Measurements from ENCODE around the gene DDX10.

The DDX10 gene

GRCh38 chr11:108628812-108629211, 36.1 kb upstream of the DDX10 start:
- no peak overlapping the region for H4K91ac ChIP-seq (ENCODE audit: low read depth, low read length)
- H3K18ac ChIP-seq (ENCODE audit: low read length), result no peak overlapping the region
- H2AK5ac ChIP-seq (ENCODE audit: low read length), result no peak overlapping the region
- H2AFZ ChIP-seq (ENCODE audit: insufficient read depth, low read length, poor library complexity), result no peak overlapping the region
- H3K9ac ChIP-seq (ENCODE audit: low read length), result no peak overlapping the region
- peaks cover 4% of the 10 kb centered on the region for H3K79me1 ChIP-seq (ENCODE audit: low read length)
- no peak overlapping the region for H3K4me3 ChIP-seq (ENCODE audit: low read depth, low read length)
- no peak overlapping the region for H3K4ac ChIP-seq (ENCODE audit: low read depth, low read length)
- H3K14ac ChIP-seq (ENCODE audit: low read length), result no peak overlapping the region
- H3K4me2 ChIP-seq (ENCODE audit: low read length), result no peak overlapping the region
- WGBS (ENCODE audit: extremely low coverage, insufficient coverage, insufficient read length), result no CpG with 5 or more reads among the region's 2 CpGs
- peaks cover 16% of the 10 kb centered on the region for H3K9me3 ChIP-seq (ENCODE audit: insufficient read depth, low read depth, low read length)
- H3K79me2 ChIP-seq (ENCODE audit: control insufficient read depth, insufficient read depth, low read length, poor library complexity), result peaks cover 2% of the 10 kb centered on the region
- H4K8ac ChIP-seq (ENCODE audit: low read depth, low read length), result no peak overlapping the region
- no peak overlapping the region for H4K12ac ChIP-seq (ENCODE audit: low read depth, low read length)
- no peak overlapping the region for H2BK12ac ChIP-seq (ENCODE audit: low read length)
- no peak for DNase-seq
- no peak overlapping the region for H3K23ac ChIP-seq (ENCODE audit: low read length)
- peaks cover 0 to 3% of the 10 kb centered on the region in 2 experiments for H3K36me3 ChIP-seq (ENCODE audit: control insufficient read depth in 1 of 2, insufficient read depth in 2 of 2, low read length in 2 of 2)
- H3K27ac ChIP-seq (ENCODE audit: low read depth, low read length), result no peak overlapping the region
- no peak overlapping the region for H2BK120ac ChIP-seq (ENCODE audit: insufficient read depth, low read length, poor library complexity)
- H3K27me3 ChIP-seq (ENCODE audit: insufficient read depth, low read length), result no peaks in the 10 kb centered on the region
- H3K4me1 ChIP-seq (ENCODE audit: control insufficient read depth in 1 of 2, insufficient read depth in 2 of 2, low read length in 2 of 2), result peaks cover 0 to 3% of the 10 kb centered on the region in 2 experiments
- no peak overlapping the region for H2BK5ac ChIP-seq (ENCODE audit: low read depth, low read length, poor library complexity)

- Histone ChIP-seq H3K79me1 (ENCODE audit: low read length) (peaks cover 6% of the 10 kb centered on the region), H3K36me3 (ENCODE audit: control insufficient read depth in 1 of 2, insufficient read depth in 2 of 2, low read length in 2 of 2) (peaks cover 0 to 3% of the 10 kb centered on the region in 2 experiments)
Observed at GRCh38 chr11:108629274-108629673, 35.6 kb upstream of the DDX10 start.

GRCh38 chr11:108632041-108632704, 32.7 kb upstream of the DDX10 start:
- no peak overlapping the region for H3K4me2 ChIP-seq (ENCODE audit: low read length)
- H2AFZ ChIP-seq (ENCODE audit: insufficient read depth, low read length, poor library complexity), result no peak overlapping the region
- peak; percentile 25 to 79 for DNase-seq
- no peak overlapping the region for H3K23ac ChIP-seq (ENCODE audit: low read length)
- no peak overlapping the region for H4K12ac ChIP-seq (ENCODE audit: low read depth, low read length)
- peaks cover 2% of the 10 kb centered on the region for H3K79me2 ChIP-seq (ENCODE audit: control insufficient read depth, insufficient read depth, low read length, poor library complexity)
- H3K36me3 ChIP-seq (ENCODE audit: control insufficient read depth in 1 of 2, insufficient read depth in 2 of 2, low read length in 2 of 2), result peaks cover 0 to 3% of the 10 kb centered on the region in 2 experiments
- H3K4ac ChIP-seq (ENCODE audit: low read depth, low read length), result no peak overlapping the region
- no peak overlapping the region for H2AK5ac ChIP-seq (ENCODE audit: low read length)
- H2BK120ac ChIP-seq (ENCODE audit: insufficient read depth, low read length, poor library complexity), result peak overlapping the region; percentile 17
- no peak overlapping the region for H4K91ac ChIP-seq (ENCODE audit: low read depth, low read length)
- peak overlapping the region; percentile 33 for H3K27ac ChIP-seq (ENCODE audit: low read depth, low read length)
- no peak overlapping the region for H2BK5ac ChIP-seq (ENCODE audit: low read depth, low read length, poor library complexity)
- no peaks in the 10 kb centered on the region for H3K27me3 ChIP-seq (ENCODE audit: insufficient read depth, low read length)
- H3K9me3 ChIP-seq (ENCODE audit: insufficient read depth, low read depth, low read length), result peaks cover 16% of the 10 kb centered on the region
- H4K8ac ChIP-seq (ENCODE audit: low read depth, low read length), result no peak overlapping the region
- no peak overlapping the region for H3K9ac ChIP-seq (ENCODE audit: low read length)
- H3K14ac ChIP-seq (ENCODE audit: low read length), result no peak overlapping the region
- H2BK12ac ChIP-seq (ENCODE audit: low read length), result no peak overlapping the region
- H3K4me3 ChIP-seq (ENCODE audit: low read depth, low read length), result no peak overlapping the region
- H3K18ac ChIP-seq (ENCODE audit: low read length), result no peak overlapping the region
- peaks cover 12% of the 10 kb centered on the region for H3K79me1 ChIP-seq (ENCODE audit: low read length)
- H3K4me1 ChIP-seq (ENCODE audit: control insufficient read depth in 1 of 2, insufficient read depth in 2 of 2, low read length in 2 of 2), result peaks cover 0 to 6% of the 10 kb centered on the region in 2 experiments
- no CpG with 5 or more reads among the region's 2 CpGs for WGBS (ENCODE audit: extremely low coverage, insufficient coverage, insufficient read length)

More at GRCh38 chr11:108629274-108629673, 35.6 kb upstream of the DDX10 start:
- Histone ChIP-seq H2BK5ac (ENCODE audit: low read depth, low read length, poor library complexity) (no peak overlapping the region), H2BK120ac (ENCODE audit: insufficient read depth, low read length, poor library complexity) (no peak overlapping the region), H4K12ac (ENCODE audit: low read depth, low read length) (no peak overlapping the region), H4K8ac (ENCODE audit: low read depth, low read length) (no peak overlapping the region), H3K9me3 (ENCODE audit: insufficient read depth, low read depth, low read length) (peaks cover 16% of the 10 kb centered on the region), H3K79me2 (ENCODE audit: control insufficient read depth, insufficient read depth, low read length, poor library complexity) (peaks cover 2% of the 10 kb centered on the region), H3K4me2 (ENCODE audit: low read length) (no peak overlapping the region), H3K4me3 (ENCODE audit: low read depth, low read length) (no peak overlapping the region), H3K27ac (ENCODE audit: low read depth, low read length) (no peak overlapping the region), H3K23ac (ENCODE audit: low read length) (no peak overlapping the region), H2AFZ (ENCODE audit: insufficient read depth, low read length, poor library complexity) (no peak overlapping the region), H3K27me3 (ENCODE audit: insufficient read depth, low read length) (no peaks in the 10 kb centered on the region), H3K18ac (ENCODE audit: low read length) (no peak overlapping the region), H3K14ac (ENCODE audit: low read length) (no peak overlapping the region), H3K4me1 (ENCODE audit: control insufficient read depth in 1 of 2, insufficient read depth in 2 of 2, low read length in 2 of 2) (peaks cover 0 to 3% of the 10 kb centered on the region in 2 experiments), H3K9ac (ENCODE audit: low read length) (no peak overlapping the region), H3K4ac (ENCODE audit: low read depth, low read length) (no peak overlapping the region), H4K91ac (ENCODE audit: low read depth, low read length) (no peak overlapping the region), H2BK12ac (ENCODE audit: low read length) (peak overlapping the region; percentile 13), H2AK5ac (ENCODE audit: low read length) (peak overlapping the region; percentile 30)
- no peak for DNase-seq
- WGBS (ENCODE audit: extremely low coverage, insufficient coverage, insufficient read length), result no CpG with 5 or more reads among the region's 3 CpGs

GRCh38 chr11:108635106-108635505, 29.8 kb upstream of the DDX10 start:
- Histone ChIP-seq H4K91ac (ENCODE audit: low read depth, low read length) (no peak overlapping the region), H3K27ac (ENCODE audit: low read depth, low read length) (peak overlapping the region; percentile 75), H3K9ac (ENCODE audit: low read length) (no peak overlapping the region), H2BK5ac (ENCODE audit: low read depth, low read length, poor library complexity) (peak overlapping the region; percentile 39), H4K8ac (ENCODE audit: low read depth, low read length) (no peak overlapping the region), H3K79me2 (ENCODE audit: control insufficient read depth, insufficient read depth, low read length, poor library complexity) (no peaks in the 10 kb centered on the region), H3K23ac (ENCODE audit: low read length) (no peak overlapping the region), H3K18ac (ENCODE audit: low read length) (no peak overlapping the region), H3K79me1 (ENCODE audit: low read length) (peaks cover 12% of the 10 kb centered on the region), H3K14ac (ENCODE audit: low read length) (no peak overlapping the region), H3K27me3 (ENCODE audit: insufficient read depth, low read length) (no peaks in the 10 kb centered on the region), H3K4me3 (ENCODE audit: low read depth, low read length) (no peak overlapping the region), H2AK5ac (ENCODE audit: low read length) (no peak overlapping the region), H3K4ac (ENCODE audit: low read depth, low read length) (no peak overlapping the region), H3K4me2 (ENCODE audit: low read length) (no peak overlapping the region), H2BK12ac (ENCODE audit: low read length) (no peak overlapping the region), H3K4me1 (ENCODE audit: control insufficient read depth in 1 of 2, insufficient read depth in 2 of 2, low read length in 2 of 2) (peaks cover 0 to 6% of the 10 kb centered on the region in 2 experiments), H2BK120ac (ENCODE audit: insufficient read depth, low read length, poor library complexity) (peak overlapping the region; percentile 36), H3K36me3 (ENCODE audit: control insufficient read depth in 1 of 2, insufficient read depth in 2 of 2, low read length in 2 of 2) (no peaks in the 10 kb centered on the region), H4K12ac (ENCODE audit: low read depth, low read length) (no peak overlapping the region), H2AFZ (ENCODE audit: insufficient read depth, low read length, poor library complexity) (no peak overlapping the region), H3K9me3 (ENCODE audit: insufficient read depth, low read depth, low read length) (no peaks in the 10 kb centered on the region)
- DNase-seq, result peak; percentile 72 to 93

Measured in trophoblast cell (in vitro differentiated cells and primary cell).